ENCODE data around the gene TRIM65.

The TRIM65 gene

GRCh38 chr17:75842411-75842810 lies 54.3 kb downstream of the TRIM65 start:
- H3K4me3 ChIP-seq (ENCODE audit: insufficient read depth, low read length, poor library complexity, severe bottlenecking): no peak overlapping the region
- H2AFZ ChIP-seq (ENCODE audit: low read depth, low read length, severe bottlenecking): no peak overlapping the region
- H3K27ac ChIP-seq (ENCODE audit: low read depth, low read length): no peak overlapping the region
- H3K79me2 ChIP-seq (ENCODE audit: insufficient read depth, low read length): no peaks in the 10 kb centered on the region
- H3K9ac ChIP-seq (ENCODE audit: low read length): no peak overlapping the region
- TF ChIP-seq CTCF (IDR thresholded peaks at IDR 0.05; ENCODE audit: insufficient read depth, low read length, poor library complexity, severe bottlenecking) (no peak), EZH2phosphoT487 (conservative IDR thresholded peaks at IDR 0.05; ENCODE audit: low read length) (no peak)
- no peaks in the 10 kb centered on the region for H3K27me3 ChIP-seq (ENCODE audit: low read length)
- H3K9me3 ChIP-seq (ENCODE audit: insufficient read depth, low read length): no peaks in the 10 kb centered on the region
- no peaks in the 10 kb centered on the region for H3K36me3 ChIP-seq (ENCODE audit: low read length)
- H4K20me1 ChIP-seq (ENCODE audit: low read depth, low read length): no peaks in the 10 kb centered on the region
- H3K4me2 ChIP-seq (ENCODE audit: low read depth, low read length, poor library complexity, severe bottlenecking): no peak overlapping the region
- no peaks in the 10 kb centered on the region for H3K9me2 ChIP-seq (replicated peaks; ENCODE audit: insufficient read depth, low read length)
- H3F3A ChIP-seq (ENCODE audit: insufficient read depth): no peaks in the 10 kb centered on the region

- Histone ChIP-seq H3K27ac (ENCODE audit: low read depth, low read length) (no peak overlapping the region), H3K4me2 (ENCODE audit: low read depth, low read length, poor library complexity, severe bottlenecking) (no peak overlapping the region), H4K20me1 (ENCODE audit: low read depth, low read length) (no peaks in the 10 kb centered on the region), H3K9ac (ENCODE audit: low read length) (no peak overlapping the region), H3K36me3 (ENCODE audit: low read length) (no peaks in the 10 kb centered on the region), H3K79me2 (ENCODE audit: insufficient read depth, low read length) (no peaks in the 10 kb centered on the region), H3K9me3 (ENCODE audit: insufficient read depth, low read length) (no peaks in the 10 kb centered on the region), H3K9me2 (replicated peaks; ENCODE audit: insufficient read depth, low read length) (no peaks in the 10 kb centered on the region), H3F3A (ENCODE audit: insufficient read depth) (no peaks in the 10 kb centered on the region), H3K27me3 (ENCODE audit: low read length) (no peaks in the 10 kb centered on the region), H3K4me3 (ENCODE audit: insufficient read depth, low read length, poor library complexity, severe bottlenecking) (no peak overlapping the region), H2AFZ (ENCODE audit: low read depth, low read length, severe bottlenecking) (no peak overlapping the region)
- no peak for TF ChIP-seq CTCF (IDR thresholded peaks at IDR 0.05; ENCODE audit: insufficient read depth, low read length, poor library complexity, severe bottlenecking)
- no peak for TF ChIP-seq EZH2phosphoT487 (conservative IDR thresholded peaks at IDR 0.05; ENCODE audit: low read length)
Observed at GRCh38 chr17:75840799-75841164, 56.0 kb downstream of the TRIM65 start.

GRCh38 chr17:75839942-75840798 lies 56.6 kb downstream of the TRIM65 start:
- Histone ChIP-seq H3K4me3 (ENCODE audit: insufficient read depth, low read length, poor library complexity, severe bottlenecking) (no peak overlapping the region), H3K9me3 (ENCODE audit: insufficient read depth, low read length) (no peaks in the 10 kb centered on the region), H3K9me2 (replicated peaks; ENCODE audit: insufficient read depth, low read length) (no peaks in the 10 kb centered on the region), H3K79me2 (ENCODE audit: insufficient read depth, low read length) (no peaks in the 10 kb centered on the region), H3K27me3 (ENCODE audit: low read length) (no peaks in the 10 kb centered on the region), H4K20me1 (ENCODE audit: low read depth, low read length) (no peaks in the 10 kb centered on the region), H3K9ac (ENCODE audit: low read length) (no peak overlapping the region), H3K36me3 (ENCODE audit: low read length) (no peaks in the 10 kb centered on the region), H2AFZ (ENCODE audit: low read depth, low read length, severe bottlenecking) (no peak overlapping the region), H3F3A (ENCODE audit: insufficient read depth) (no peaks in the 10 kb centered on the region), H3K27ac (ENCODE audit: low read depth, low read length) (no peak overlapping the region), H3K4me2 (ENCODE audit: low read depth, low read length, poor library complexity, severe bottlenecking) (no peak overlapping the region)
- no peak for TF ChIP-seq CTCF (IDR thresholded peaks at IDR 0.05; ENCODE audit: insufficient read depth, low read length, poor library complexity, severe bottlenecking)
- TF ChIP-seq EZH2phosphoT487 (conservative IDR thresholded peaks at IDR 0.05; ENCODE audit: low read length): no peak
